HepG2 (cell line): Measurements from ENCODE around the gene DDX28. TPM values are rescaled to one million over a fixed set of nuclear protein-coding genes. Genes with fewer than 3 reads are reported as not detected.

Experiments used
- ARHGAP35 ChIP-seq: sonication (generic); formaldehyde crosslinking; IDR thresholded peaks from 2 replicates; pipeline ENCODE4 v1.9.0; 2022; ENCODE audit warnings: mild to moderate bottlenecking, inconsistent platforms, moderate library complexity, missing genetic modification reagents, borderline replicate concordance
- ATF1 ChIP-seq: IDR thresholded peaks from 2 replicates; pipeline ENCODE4 v1.6.1; 2016; ENCODE audit warnings: mild to moderate bottlenecking, control low read depth
- BRCA1 ChIP-seq: sonication (generic); formaldehyde crosslinking; IDR thresholded peaks from 2 replicates; pipeline ENCODE4 v1.4.0; 2020; ENCODE audit warnings: missing genetic modification reagents
- EEA1 ChIP-seq: sonication (generic); formaldehyde crosslinking; IDR thresholded peaks from 2 replicates; pipeline ENCODE4 v1.5.1; 2020; ENCODE audit warnings: mild to moderate bottlenecking, missing genetic modification reagents, borderline replicate concordance
- HNRNPH1 ChIP-seq: fragments of 200-400 bp; formaldehyde crosslinking; optimal IDR thresholded peaks from 2 replicates; pipeline ENCODE3; 2017; ENCODE audit warnings: mild to moderate bottlenecking, low read depth, low read length
- KLF13 ChIP-seq: sonication (generic); formaldehyde crosslinking; IDR thresholded peaks from 2 replicates; pipeline ENCODE4 v1.4.0; 2020; ENCODE audit warnings: mild to moderate bottlenecking, missing genetic modification reagents
- MEIS1 ChIP-seq: sonication (generic); formaldehyde crosslinking; IDR thresholded peaks from 2 replicates; pipeline ENCODE4 v1.9.0; 2021; ENCODE audit warnings: mild to moderate bottlenecking, missing genetic modification reagents, moderate library complexity, borderline replicate concordance
- MXI1 ChIP-seq: IDR thresholded peaks from 3 replicates; pipeline ENCODE4 v1.6.1; 2012; ENCODE audit warnings: low read depth, low read length, inconsistent platforms, borderline replicate concordance
- U2AF2 ChIP-seq: fragments of 200-400 bp; formaldehyde crosslinking; IDR thresholded peaks from 2 replicates; pipeline ENCODE4 v1.6.1; 2017; ENCODE audit warnings: low read depth, mild to moderate bottlenecking, low read length
- ZC3H13 ChIP-seq: sonication (generic); formaldehyde crosslinking; IDR thresholded peaks from 2 replicates; pipeline ENCODE4 v1.8.1; 2023; ENCODE audit warnings: mild to moderate bottlenecking, missing genetic modification reagents, moderate library complexity
- ZNF510 ChIP-seq: sonication (generic); formaldehyde crosslinking; IDR thresholded peaks from 2 replicates; pipeline ENCODE4 v1.4.0; 2020; ENCODE audit warnings: low read depth, mild to moderate bottlenecking, missing genetic modification reagents
- ZNF530 ChIP-seq: sonication (generic); formaldehyde crosslinking; IDR thresholded peaks from 2 replicates; pipeline ENCODE4 v1.5.0; 2020; ENCODE audit warnings: low read depth, mild to moderate bottlenecking, missing genetic modification reagents
- ZSCAN25 ChIP-seq: sonication (generic); formaldehyde crosslinking; IDR thresholded peaks from 2 replicates; pipeline ENCODE4 v1.8.0; 2022; ENCODE audit warnings: mild to moderate bottlenecking, missing genetic modification reagents
- polyA plus RNA-seq, 8 experiments: library from polyadenylated mRNA; depleted of rRNA in 3 of 8; stranded (reverse) in 7 of 8; unstranded in 1 of 8; fragments of >200 nt; fragmentation: Illumina TruSeq in 4 of 8; extraction: Trizol in 4 of 8; gene quantifications; 2 replicates each; pipeline versions ENCODE4 v1.2.1 to v1.2.3, GENCODE V29; 2011 to 2016; ENCODE audit warnings: low read depth in 4 of 8, missing spikeins in 1 of 8, mixed read lengths in 1 of 8; ENCODE audit not compliant: insufficient read depth in 1 of 8
- total RNA-seq, 5 experiments: library from RNA; depleted of rRNA; stranded (reverse); fragments of >200 nt; fragmentation: Illumina TruSeq; extraction: Trizol; gene quantifications; 2 replicates each; pipeline ENCODE4 v1.2.3, GENCODE V29; 2016; ENCODE audit warnings: low read depth in 1 of 5
- TF ChIP-seq, protein P1 (sequence below): sonication (generic); formaldehyde crosslinking; IDR thresholded peaks from 2 replicates; pipeline ENCODE4 v1.4.0; 2020; ENCODE audit warnings: missing genetic modification reagents

DDX28 gene
- total and polyA plus RNA-seq, 2 of the 13 experiments (the other 11 are each of a cell fraction or from before 2014, with no cell fraction given) = 14.1 to 16.4 TPM

DNA sequence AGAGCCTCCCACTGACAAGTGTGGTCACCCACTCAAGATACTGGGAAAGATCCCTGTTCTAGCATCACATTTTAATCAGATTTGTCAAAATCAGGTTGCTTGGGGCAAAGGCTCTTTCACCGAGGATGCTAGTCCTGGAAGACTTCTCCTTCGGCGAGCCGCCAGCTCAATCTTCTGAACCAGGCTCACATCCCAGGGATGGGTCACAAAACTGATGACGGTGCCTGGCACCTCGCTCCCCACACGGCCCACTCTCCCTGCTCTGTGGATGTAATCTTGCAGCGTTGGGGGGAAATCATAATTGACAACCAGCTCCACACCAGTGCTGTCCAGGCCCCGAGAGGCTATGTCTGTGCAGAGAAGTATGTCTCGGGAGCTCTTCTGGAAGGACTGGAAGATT, 1.5 kb downstream of the DDX28 start (continued):
- no peak for TF ChIP-seq ARHGAP35
- no peak for TF ChIP-seq U2AF2
- TF ChIP-seq ZNF530 = no peak
- no peak for TF ChIP-seq ATF1 (CRISPR knock-in tag)
- TF ChIP-seq ZSCAN25 = no peak
- TF ChIP-seq, protein P1, sequence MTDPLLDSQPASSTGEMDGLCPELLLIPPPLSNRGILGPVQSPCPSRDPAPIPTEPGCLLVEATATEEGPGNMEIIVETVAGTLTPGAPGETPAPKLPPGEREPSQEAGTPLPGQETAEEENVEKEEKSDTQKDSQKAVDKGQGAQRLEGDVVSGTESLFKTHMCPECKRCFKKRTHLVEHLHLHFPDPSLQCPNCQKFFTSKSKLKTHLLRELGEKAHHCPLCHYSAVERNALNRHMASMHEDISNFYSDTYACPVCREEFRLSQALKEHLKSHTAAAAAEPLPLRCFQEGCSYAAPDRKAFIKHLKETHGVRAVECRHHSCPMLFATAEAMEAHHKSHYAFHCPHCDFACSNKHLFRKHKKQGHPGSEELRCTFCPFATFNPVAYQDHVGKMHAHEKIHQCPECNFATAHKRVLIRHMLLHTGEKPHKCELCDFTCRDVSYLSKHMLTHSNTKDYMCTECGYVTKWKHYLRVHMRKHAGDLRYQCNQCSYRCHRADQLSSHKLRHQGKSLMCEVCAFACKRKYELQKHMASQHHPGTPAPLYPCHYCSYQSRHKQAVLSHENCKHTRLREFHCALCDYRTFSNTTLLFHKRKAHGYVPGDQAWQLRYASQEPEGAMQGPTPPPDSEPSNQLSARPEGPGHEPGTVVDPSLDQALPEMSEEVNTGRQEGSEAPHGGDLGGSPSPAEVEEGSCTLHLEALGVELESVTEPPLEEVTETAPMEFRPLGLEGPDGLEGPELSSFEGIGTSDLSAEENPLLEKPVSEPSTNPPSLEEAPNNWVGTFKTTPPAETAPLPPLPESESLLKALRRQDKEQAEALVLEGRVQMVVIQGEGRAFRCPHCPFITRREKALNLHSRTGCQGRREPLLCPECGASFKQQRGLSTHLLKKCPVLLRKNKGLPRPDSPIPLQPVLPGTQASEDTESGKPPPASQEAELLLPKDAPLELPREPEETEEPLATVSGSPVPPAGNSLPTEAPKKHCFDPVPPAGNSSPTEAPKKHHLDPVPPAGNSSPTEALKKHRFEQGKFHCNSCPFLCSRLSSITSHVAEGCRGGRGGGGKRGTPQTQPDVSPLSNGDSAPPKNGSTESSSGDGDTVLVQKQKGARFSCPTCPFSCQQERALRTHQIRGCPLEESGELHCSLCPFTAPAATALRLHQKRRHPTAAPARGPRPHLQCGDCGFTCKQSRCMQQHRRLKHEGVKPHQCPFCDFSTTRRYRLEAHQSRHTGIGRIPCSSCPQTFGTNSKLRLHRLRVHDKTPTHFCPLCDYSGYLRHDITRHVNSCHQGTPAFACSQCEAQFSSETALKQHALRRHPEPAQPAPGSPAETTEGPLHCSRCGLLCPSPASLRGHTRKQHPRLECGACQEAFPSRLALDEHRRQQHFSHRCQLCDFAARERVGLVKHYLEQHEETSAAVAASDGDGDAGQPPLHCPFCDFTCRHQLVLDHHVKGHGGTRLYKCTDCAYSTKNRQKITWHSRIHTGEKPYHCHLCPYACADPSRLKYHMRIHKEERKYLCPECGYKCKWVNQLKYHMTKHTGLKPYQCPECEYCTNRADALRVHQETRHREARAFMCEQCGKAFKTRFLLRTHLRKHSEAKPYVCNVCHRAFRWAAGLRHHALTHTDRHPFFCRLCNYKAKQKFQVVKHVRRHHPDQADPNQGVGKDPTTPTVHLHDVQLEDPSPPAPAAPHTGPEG (CRISPR knock-in tag) = no peak
- TF ChIP-seq KLF13 (CRISPR knock-in tag) = no peak
- peak; percentile 79; the same call in 1 of the 2 replicates for TF ChIP-seq ZC3H13 (CRISPR knock-in tag)
- TF ChIP-seq EEA1 (CRISPR knock-in tag) = no peak
- no peak for TF ChIP-seq ZNF510 (CRISPR knock-in tag)
- no peak for TF ChIP-seq HNRNPH1
- no peak for TF ChIP-seq MEIS1 (CRISPR knock-in tag)
- TF ChIP-seq BRCA1 = no peak
- TF ChIP-seq MXI1 = no peak
